Frontal cortex (tissue), 4 donors: ENCODE measurements around the gene ALS2CL. TPM values are rescaled to one million over a fixed set of nuclear protein-coding genes. Genes with fewer than 3 reads are reported as not detected.
A peak's percentile ranks its signal among the peaks of the same experiment; 100 is the strongest.

Experiments
- DNase-seq, 2 donors: peaks; one replicate each; pipeline ENCODE4 v3.0.0; 2012; ENCODE audit warnings: low spot score in 2 of 2
- FAIRE-seq: peaks from 2 replicates; lab custom pipeline; 2012; peaks lifted over from hg19 to GRCh38; lab: Jason Lieb, UNC
- total RNA-seq: library from RNA; depleted of rRNA; stranded (reverse); fragments of >200 nt; gene quantifications from one replicate; pipeline ENCODE4 v1.2.3, GENCODE V29; 2014
- donor health status: control.
- donor health status: control.
- donor health status: control.

Gene ALS2CL
- total RNA-seq, 1 donor from 2014 or later, result 1.2 TPM

DNA sequence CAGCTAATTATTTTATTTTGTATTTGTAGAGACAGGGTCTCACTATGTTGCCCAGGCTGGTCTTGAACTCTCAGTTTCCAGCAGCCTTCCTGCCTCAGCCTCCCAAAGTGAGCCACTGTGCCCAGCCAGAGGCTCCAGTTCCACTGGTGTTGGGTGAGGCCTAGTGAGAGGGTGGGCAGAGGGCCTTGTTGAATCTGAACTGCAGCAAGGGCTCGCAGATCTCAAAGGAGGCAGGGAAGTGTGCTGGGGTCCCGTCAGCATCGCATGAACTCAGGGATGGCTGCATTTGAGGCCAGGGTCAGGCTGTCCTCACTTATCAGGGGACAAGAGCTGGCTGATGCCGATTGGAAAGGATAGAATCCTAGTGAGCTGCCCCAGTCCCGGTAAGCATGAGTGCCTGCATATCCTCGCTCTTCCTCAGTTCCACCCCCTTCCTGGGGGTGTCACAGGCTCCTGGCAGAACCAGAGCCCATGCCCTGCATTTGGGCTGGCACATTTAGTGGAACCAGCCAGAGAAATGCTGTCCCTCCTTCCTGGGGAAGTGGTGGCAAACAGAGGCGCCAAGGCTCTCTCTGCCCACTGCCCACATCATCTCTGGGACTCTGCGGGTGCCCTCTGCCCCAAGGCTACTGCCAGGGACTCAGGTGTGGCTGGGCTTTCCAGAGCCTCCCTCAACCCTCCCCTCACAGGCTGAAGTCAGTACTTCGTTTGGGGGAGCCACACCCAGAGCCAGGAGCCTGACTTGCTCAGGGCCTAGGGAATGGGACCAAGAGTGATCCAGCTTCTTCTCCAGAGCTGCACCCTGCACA lies 24.1 kb downstream of the ALS2CL start:
- FAIRE-seq (no peak), DNase-seq (peak in 1 of 2 donors; percentile 1)

DNA sequence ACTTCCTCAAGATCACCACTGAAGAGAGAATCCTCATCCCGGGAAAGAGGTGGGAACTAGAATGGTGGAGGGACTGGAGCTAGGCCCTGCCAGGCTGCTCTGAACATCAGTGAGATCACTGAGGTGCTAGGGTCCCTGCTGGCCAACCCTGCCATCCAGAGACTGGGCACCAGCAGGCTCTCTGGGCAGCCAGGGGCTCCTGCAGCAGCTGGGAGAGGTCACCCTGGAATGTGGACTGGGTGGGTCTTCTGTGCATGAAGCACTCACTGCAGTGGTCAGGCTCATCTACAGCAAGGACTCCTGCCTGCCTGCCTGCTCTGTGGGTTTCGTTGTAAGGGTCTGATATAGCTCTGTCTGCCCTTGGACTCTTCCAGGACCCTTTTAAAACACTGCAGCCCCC lies 24.9 kb downstream of the ALS2CL start:
- no peak for FAIRE-seq
- DNase-seq, result no peak

DNA sequence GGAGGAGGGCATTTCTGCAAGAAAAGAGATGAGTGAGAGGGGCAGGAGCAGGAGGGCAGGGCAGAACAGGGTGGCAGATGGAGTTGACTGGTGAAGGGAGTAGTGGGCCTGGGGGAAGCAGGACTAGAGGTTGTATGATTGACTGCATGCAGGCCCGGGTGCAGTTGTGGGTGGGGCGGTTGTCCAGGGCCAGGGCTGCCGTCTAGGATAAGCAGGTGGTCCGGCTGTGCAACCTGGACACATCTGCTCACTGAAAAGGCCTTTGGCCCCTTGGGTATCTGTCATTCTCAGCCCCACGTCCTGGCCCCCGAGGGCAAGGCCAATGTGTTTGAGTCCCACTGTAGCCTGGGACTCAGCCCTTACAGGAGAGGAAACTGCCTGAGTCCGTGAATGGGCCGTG lies 25.4 kb downstream of the ALS2CL start:
- FAIRE-seq (no peak), DNase-seq (no peak)

DNA sequence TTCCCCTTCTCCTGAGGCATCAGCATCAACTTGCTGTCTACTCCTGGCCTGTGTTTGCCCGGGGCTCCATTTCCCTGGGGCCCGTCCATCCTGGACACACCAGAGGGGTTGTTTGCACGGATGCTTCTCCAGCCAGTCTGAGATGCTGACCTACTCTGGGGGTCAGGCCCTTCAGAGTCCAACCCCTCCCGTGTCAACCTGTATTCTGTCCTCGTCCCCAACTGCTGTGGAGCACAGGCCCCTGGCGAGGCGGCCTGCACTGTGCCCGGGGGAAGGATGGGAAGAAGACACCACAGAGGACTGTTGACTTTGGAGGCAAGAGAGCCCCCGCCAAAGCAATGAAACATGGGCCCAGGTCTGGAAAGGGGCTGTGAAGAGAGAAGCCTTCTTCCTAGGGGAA lies 25.8 kb downstream of the ALS2CL start:
- FAIRE-seq (no peak), DNase-seq (no peak)

DNA sequence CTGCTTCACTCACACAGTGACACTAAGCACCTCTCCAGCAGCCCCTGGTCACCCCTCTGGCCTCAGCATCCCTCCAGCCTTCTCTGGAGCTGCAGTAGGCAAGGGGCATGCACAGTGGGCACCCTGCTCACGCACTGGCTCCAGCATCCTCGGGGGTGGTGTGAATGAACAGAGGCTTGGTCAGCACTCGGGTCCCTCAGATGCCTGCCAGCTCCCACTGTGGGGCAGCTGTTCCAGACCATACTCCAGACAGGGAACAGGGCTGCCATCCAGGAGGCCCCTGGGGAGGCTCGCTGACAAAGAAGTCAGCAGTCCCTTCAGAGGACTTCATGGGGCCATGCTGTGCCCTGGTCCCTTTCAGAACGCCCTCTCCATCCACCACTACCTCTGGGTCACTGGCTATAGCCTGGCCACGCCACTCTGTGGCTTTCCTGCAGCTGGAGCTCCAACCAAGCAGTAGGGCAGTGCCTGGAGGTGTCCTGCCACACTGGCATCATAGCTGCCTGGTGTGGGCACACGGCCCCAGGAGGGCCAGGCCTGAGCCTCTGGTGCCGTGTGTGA lies 26.3 kb downstream of the ALS2CL start:
- peak in 1 of 2 donors; percentile 7 for DNase-seq
- no peak for FAIRE-seq

DNA sequence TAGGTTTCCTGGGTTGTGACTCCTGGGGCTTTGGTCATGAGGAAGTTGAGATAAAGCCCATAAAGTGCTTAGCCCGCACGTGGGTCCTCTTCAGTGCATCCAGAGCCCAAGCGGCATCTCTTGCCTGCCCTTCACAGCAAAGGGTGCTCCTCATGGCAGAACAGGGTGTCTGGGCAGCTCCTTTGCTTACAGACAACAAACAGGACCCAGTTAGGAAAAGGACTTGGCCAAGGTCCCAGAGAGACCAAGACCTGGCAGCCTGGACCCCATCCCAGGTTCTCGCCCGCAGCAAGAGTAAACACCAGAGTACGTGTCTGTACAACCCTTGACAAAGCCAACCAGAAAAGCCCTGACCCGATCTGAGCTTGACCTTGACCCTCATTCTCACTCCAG lies 27.0 kb downstream of the ALS2CL start:
- FAIRE-seq (no peak), DNase-seq (peak; percentile 6 to 7)

DNA sequence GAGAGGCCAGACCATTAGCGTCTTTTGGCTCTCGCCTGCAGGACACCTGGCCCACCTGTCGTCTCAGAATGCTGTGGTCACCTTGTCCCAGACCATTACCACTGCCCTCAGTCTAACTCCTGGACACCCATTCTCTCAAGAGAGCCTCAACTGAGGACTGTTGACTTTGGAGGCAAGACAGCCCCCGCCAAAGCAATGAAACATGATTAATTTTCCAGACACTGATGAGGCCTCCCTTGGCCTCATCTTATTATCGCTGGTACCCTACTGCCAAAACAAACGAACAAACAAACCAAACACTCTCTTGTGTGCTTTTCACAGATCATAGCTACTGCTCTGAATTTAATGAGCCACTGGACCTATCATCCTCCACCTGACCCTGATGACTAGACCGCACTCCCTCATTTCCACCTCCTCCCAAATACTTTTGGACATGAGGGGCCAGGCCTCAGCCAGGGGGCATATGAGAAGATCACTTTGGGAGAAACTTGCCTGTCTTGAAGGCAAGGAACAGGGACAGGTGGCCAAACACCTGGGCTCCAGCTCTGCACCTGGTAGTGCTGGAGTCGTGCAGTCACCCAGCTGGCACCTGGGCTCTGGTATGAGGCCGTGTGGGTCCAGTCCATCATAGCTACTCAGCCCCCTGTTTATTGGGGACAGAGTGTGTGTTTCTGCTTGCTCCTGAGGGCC lies 27.6 kb downstream of the ALS2CL start:
- peak in 1 of 2 donors; percentile 4 for DNase-seq
- no peak for FAIRE-seq

DNA sequence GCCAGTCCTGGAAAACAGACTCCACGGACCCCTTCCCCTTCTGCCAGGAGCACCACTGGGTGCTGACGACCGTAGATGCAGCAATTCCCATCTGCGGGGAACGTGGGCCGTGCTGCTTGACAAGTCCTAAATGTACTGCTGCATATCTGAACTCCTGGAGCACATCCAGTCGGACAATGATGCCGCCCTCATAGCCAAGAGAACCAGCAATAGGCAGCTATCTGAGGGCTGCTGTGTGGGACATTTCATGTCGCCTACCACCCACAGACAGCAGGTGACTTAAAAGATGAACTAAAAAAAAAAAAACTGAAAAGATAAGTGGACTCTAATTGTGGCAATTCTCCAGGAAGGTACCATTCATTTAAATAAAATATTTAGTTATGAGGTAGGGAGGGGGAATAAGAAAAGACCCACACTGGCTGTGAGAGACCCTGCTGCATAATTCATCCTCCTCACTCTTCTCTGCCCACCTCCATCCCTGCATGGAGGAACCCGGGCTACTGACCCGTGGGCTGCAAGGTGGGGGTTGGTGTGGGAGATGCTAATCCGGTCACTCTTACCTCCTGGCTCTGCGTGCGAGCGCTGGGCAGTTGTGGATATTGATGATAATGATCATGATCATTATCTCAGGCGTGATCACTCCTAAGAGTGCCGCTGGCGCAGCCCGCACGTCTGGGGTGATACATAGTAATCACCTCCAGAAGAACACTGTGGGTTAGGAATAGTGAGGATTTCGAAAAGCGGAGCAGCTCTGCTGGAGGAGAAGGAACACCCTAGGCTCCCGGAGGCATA lies 28.3 kb downstream of the ALS2CL start:
- peak in 1 of 2 donors; percentile 16 for DNase-seq
- FAIRE-seq, result no peak

DNA sequence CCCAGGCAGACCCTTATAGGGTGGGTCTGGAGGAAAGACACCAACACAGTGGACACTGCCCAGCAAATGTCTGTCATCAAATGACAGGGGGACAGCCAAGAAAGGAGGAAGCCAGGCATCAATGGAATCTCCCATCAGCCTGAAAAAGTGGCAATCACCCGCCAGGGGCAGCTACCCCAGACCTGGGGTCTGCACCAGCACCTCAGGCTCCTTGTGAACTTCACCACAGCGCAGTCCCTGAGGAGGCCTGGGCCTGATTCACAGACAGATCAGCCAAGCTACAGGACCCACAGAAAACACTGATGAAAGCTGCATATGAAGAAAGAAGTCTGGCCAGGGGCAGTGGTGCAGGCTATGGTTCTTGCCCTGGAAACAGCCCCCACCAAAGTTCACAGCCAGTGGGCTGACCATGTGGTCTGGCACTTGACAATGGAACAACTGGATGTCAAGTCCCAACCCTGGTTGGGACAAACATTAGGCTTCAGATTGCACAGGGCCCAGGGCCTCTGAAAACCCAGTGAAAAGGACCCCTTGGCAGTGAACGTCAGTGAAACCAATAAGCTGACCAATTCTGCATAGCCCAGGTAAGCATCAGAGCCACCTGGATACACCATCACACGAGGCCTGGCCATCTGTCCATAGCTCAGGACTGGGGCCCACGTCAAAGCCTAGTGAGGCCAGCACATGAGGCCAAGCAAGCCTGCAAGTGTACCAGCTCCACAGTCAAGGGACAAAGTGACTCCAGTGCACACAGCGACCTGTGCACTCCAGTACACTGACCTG lies 29.1 kb downstream of the ALS2CL start:
- peak in 1 of 2 donors; percentile 12 for DNase-seq
- FAIRE-seq, result no peak

DNA sequence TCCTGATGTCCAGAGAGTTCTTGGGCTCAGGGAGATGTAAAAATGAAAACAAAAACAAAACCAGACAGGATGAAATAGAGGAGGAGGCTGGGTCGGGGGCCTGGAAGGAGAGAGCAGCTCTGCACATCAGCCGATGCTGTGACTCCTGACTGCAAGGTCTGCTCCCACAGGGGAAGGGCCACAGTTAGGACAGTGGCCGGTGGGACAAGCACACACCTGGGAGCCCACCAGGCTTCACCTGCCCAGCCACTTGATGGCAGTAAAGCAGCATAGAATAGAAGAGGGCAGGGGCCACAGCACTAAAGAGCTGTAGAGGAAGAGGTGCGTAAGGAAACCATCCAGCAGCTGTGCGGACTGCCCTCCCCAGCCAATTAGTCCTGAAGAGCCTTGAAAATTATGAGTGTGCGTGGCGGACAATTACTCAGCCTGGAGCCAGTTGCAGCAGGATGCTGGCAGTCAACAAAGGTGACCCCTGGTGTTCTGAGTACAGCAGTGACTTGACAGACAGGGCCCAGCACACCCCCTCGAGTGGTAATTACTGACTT lies 29.8 kb downstream of the ALS2CL start:
- no peak for FAIRE-seq
- peak in 1 of 2 donors; percentile 7 for DNase-seq

DNA sequence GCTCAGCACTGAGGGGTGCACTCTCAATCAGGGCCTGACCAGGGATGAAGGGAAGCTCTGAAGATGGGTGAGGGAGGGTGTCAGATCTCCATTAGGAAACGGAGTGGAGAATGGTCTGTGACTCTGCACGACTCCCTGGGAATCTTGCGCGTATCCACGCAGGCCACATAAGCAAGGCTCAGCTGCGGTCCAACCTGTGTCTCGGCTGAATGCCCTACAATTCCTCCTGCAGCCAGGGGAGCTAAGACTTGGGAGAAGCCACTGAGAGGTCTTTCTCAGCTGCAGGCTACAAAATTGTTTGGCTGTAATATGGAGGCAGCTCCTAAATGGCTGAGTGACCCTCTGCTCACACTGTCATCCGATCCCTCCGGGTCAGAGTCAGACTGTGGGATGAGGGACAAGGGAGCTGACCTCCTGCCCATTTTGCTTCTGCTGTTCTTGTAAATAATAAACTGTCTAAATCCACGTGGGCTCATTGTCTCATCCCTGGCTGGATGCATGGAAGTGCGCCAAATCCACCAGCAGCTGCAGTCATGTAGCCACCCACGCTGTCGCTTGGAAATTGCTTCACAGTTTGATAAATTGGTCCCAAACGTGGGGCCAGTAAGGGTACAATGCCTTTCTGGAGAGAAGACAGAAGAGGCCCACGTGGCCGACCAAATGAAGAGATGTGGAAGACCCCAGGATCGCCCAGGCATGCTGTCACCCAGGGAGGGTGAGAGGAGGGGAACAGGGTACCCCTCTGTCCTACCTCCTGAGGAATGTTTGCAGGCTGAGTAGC lies 30.5 kb downstream of the ALS2CL start:
- peak; percentile 8 to 51 for DNase-seq
- no peak for FAIRE-seq

DNA sequence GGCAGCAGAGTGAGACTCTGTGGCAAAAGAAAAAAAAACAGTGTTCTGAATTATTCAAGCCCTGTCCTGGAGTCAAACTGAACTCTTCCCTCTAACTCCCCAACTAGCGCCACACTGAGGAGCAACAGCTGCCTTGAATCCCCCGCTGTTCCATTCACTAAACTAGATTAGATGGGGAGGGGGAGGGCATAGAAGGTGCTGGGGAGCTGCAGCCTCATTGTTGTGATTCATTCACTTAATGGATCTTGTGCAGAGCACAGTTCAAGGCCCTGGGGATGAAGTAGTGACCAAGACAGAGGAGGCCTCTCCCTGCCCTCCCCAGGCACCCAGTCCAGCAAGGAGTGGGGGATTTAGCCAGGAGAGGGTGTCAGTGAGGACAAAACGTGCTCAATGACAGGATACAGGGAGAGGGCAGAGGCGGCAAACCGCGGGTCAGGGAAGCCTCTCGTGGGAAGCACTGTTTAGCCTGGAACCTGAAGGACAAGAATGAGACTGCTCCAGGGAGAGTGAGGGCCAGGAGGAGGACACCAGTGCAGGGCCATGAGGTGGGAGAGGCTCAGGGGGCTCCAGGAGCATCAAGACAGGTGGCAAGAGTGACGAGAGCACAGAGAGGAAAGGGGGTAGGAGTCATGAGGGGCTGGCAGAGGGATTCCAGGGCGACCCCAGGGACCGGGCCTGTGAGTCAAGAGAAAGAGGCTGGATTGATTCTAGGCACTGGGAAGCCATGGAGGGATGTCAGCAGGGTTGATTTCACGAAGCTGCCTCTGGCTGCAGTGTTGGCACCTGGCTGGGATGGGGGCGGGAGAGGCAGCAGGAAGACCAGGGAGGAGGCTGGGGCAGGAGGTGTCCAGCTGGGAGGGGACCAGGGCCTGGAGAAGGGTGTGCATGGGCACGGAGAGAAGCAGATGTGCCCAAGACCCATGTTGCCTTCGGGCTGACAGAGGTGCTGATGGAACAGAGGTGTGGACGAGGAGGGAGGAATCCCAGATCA lies 31.4 kb downstream of the ALS2CL start:
- FAIRE-seq (no peak), DNase-seq (no peak)

DNA sequence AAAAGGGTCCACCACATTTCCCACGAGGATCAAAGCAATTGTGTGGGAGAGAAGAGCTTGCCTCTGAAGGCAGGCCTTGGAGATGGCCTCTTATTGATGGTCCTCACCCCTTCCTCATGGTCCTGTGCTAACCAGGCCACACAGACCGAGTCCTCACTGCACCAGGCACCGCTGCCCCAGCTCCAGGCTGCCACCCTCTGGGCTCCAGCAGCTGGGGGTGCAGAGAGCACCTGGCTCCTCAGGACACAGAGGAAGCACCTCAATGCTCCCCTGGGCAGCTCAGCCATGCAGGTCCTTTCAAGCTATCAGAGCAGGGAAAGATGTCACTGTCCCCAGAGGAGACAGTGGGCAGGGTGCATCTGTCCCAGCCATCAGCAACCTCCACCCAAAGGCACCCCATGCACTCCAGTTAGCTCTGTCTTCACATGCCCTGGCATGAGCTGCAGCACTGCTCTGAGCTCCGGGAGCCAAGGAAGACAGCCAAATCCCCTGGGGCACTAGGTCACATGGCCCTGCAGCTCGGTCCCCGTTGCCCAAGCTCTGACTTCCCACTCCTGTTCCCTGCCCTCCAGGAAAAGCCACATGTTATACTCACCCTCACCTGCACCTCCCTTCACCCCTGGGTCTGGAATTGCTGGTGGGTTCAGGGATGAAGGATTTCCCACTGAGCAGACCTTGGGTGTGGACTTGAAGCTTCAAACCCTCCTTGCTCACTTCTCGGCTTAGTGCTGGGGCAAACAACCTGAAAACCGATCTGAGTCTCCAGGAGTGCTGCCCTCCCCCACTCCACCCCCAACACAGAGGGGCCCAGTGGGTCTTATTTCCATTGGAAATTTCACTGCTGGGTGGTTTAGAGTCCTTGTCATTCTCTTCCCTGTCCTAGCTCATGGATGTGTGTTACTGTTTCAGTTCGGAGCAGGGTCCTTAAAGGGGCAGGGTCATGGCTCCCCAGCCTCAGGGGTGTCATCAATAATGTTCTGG lies 32.6 kb downstream of the ALS2CL start:
- FAIRE-seq, result no peak
- peak in 1 of 2 donors; percentile 6 for DNase-seq

DNA sequence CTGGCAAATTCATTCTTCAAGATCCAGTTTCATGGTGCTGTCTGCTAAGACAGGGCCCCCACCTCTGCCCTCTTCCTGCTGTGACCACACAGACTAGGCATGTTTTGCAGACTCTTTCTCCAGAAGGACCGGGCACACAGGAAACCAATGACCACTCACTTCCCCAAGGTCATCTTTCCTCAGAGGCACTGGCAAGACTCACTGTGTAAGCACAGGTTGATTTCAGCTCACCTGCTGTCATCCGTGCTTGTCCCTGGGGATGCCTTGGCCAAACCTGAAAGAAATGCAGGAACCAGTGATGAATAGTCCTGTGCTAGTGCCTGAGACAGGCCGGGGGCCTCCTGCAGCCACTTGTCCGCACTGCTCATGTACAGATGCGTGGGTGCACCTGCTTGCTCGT lies 33.5 kb downstream of the ALS2CL start:
- DNase-seq, result no peak
- no peak for FAIRE-seq

DNA sequence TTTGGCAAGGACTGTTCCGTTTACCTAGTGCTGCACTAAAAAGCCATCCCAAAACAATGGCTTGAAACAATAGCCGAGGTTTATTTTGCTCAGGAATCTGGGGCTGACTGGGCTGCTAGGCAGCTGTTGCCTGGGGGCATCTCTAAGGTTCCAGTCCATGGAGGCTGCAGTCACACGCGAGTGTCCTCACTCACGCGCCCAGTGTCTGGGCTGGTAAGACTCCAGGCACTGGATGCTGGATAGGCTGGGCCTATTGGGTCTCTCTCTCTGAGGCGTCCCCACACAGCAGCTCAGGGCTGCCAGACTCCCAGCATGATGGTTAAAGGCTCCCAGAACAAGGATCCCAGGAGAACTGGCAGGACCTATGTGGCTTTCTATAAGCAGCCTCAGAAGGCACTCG lies 34.2 kb downstream of the ALS2CL start:
- FAIRE-seq (no peak), DNase-seq (no peak)
